NT2/D1 (cell line): ENCODE measurements around the gene PIM2.

Experiments
- YY1 ChIP-seq: IDR thresholded peaks from 2 replicates; pipeline ENCODE4 v1.6.1; 2011; ENCODE audit not compliant: insufficient read length, insufficient read depth
- ZNF274 ChIP-seq: IDR thresholded peaks from 2 replicates; pipeline ENCODE4 v1.6.1; 2011; ENCODE audit warnings: mild to moderate bottlenecking, low read depth, low read length

DNA sequence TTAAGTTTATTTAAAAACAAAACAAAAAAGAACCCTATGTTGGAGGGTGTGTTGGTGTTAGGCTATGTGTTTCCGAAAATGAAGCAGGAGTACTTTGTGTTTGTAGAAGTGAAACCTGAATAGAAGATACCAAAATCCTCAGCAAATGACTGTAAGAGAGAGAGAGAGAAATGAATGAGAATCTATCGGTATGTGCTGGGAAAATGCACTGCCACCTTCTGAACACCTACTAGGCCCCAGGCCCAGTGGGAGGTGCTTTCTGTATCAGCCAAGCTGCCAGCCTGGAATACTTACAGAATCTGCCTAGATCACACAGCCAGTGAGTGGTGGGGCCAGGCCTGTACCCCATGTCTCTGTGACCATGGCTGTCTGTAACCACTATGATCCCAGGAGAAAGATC, 14.9 kb upstream of the PIM2 start:
- TF ChIP-seq ZNF274 (no peak), YY1 (no peak)
